HG03064 (cell line): Measurements from ENCODE around the gene SH3BP5L.

Experiments
- ATAC-seq: cut with Tn5 transposase; IDR thresholded peaks from one replicate; pipeline ENCODE4 v1.9.1; 2021; ENCODE audit warnings: low read depth; ENCODE audit not compliant: unreplicated experiment

The SH3BP5L gene

DNA sequence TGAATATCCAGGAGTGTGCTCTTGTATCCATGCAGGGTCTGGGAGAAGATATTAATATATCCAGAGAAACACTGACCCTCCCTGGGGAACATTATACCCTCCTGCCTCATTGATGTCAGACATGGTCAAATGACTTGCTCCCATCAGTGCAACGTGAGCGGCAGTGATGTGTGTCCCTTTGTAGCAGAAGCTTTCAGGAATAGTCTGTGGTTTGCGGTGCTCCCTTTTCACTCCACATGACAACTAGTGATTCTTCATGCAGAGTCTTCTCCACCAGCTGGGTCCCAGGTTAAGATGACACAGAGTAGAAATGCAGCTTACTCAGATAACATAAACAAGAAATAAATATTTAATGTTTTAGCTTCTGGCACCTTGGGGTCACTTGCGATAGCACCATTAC, 38.3 kb downstream of the SH3BP5L start:
- ATAC-seq, result peak; percentile 45

GRCh38 chr1:248786156-248786555, 39.6 kb downstream of the SH3BP5L start:
- peak; percentile 69 for ATAC-seq

GRCh38 chr1:248783367-248783766, 42.3 kb downstream of the SH3BP5L start:
- no peak for ATAC-seq

DNA sequence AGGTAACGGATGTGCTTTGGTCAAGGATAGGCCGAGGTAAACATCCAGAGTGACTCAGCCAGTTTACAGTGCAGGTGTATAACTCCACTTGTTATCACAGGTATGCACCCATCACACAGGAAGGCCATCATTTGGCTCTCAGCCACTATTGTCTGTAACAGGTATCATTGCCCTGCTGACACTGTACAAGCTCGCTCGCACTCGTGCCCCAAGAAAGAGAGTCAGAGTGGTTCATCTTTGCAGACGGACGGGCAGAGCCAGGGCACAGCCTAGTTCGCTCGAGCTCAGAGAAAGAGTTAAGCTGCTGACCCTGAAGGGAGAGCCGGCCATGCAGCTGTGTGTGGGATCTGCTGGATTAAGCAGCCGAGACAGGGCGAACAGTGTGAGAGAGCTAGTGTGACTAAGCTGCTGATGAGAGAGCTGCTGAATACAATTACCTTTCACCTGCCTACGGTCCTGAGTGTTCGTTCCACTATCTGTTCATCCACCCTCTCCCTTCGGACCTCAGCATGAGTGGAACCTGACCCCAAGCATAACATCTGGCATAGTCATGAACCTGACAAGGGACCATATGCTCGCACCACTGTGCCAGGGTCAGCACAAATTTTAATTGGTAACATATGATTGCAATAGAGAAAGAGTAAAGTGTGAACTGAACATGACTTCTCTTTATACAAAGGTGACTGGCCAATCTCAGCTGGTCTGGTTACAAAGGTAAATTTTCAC, 43.1 kb downstream of the SH3BP5L start:
- ATAC-seq, result no peak

- ATAC-seq, result no peak
Measured at GRCh38 chr1:248779350-248779749, 46.4 kb downstream of the SH3BP5L start.

- ATAC-seq, result no peak
Measured at GRCh38 chr1:248778906-248779305, 46.8 kb downstream of the SH3BP5L start.

DNA sequence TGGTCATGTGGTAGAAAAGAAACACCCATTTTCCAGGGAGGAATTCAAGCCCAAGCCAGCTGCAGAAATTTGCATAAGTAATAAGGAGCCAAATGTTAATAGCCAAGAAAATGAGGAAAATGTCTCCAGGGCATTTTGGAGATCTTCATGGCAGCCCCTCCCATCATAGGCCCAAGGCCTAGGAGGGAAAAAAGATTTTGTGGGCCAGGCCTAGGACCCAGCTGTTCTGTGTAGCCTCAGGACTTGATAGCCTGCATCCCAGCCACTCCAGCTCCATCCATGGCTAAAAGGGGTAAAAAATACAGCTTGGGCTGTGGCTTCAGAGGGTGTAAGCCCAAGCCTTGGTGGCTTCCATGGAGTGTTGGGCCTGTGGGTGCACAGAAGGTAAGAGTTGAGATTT, 48.7 kb downstream of the SH3BP5L start:
- ATAC-seq, result no peak

GRCh38 chr1:248775441-248775840, 50.3 kb downstream of the SH3BP5L start:
- no peak for ATAC-seq
